HG03457 (cell line): Measurements from ENCODE around the gene POLR2M.

ENCODE experiments used
- ATAC-seq: cut with Tn5 transposase; IDR thresholded peaks from one replicate; pipeline ENCODE4 v1.9.1; 2021; ENCODE audit warnings: moderate number of reproducible peaks; ENCODE audit not compliant: unreplicated experiment

Gene POLR2M

DNA sequence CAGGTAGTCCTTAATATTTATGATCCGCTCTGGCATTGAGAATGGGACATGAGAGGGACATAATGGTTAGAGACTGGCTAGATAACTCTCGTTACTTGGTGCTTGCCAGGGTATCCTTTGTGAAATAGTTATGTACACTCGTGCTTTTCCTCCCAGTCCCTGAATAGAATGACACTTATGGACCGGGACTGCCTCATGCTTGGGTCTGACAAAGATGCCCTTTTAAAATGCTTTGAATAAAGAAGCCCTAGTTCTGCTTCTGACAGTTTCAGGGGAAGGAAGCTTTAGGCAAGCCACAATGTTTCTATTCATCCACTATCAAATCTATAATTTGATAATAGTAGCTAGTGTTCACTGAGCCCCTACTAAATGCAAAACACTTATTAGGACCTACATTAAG, 29.4 kb downstream of the POLR2M start:
- ATAC-seq: no peak

DNA sequence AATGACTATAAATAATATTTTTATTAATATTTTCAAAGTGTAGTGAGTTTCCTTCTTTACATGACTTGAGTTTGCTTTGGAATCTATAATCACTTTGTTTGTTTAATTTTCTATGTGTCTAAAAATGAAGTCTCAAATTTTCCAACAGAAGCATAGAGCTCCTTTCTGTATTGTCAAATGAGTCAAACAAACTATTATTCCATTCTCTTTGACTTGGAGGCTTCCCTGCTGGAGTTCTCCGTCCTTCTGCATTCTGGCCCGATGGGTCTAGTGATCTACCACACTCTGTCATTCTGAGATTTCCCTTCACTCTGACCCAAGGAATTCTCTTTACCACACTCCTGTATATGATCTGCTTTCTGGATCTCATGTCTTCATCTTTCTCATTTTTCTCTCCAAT, 30.1 kb downstream of the POLR2M start:
- no peak for ATAC-seq

DNA sequence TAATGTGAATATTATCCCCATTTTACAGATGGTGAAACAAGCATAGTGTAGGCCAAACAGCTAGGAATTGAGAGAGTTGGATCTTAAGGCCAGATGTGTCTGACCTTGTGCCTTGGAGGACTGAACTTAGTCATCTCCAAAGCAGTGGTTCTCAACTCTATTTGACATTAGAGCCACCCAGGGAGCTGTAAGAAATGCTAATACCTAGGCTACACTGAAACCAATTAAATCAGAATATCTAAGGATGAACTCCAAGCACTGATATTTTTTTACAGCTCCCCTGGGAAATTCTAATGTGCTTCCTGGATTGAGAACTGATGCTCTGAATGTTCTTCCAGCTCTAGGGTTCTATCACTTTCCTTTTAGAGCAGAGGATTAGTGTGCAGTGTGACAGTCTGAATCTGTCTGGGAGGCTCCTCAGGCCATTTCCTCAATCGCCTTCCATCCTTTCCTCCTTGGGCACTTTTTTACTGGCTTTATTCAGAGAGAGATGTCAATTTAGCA, 32.3 kb downstream of the POLR2M start:
- ATAC-seq: no peak

DNA sequence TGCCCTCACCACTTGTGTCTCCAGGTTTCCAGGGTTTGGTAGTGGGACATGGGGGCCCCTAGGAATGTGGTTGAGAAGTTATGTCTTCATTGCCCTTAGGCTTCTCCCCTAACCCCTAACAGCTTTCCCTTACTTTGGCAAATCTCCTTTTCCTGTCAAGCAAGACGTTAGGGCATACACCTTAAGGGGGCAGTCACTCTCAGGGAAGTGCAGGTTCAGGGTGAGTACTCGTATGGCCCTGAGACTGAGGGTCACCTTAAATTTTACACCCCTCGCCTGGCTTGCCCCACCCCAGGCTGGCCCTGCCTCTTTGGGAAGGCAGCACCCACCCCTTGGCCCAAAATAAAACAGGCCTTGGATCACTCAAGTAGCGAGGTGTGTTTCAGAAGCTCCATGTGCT, 33.5 kb downstream of the POLR2M start:
- ATAC-seq: no peak

DNA sequence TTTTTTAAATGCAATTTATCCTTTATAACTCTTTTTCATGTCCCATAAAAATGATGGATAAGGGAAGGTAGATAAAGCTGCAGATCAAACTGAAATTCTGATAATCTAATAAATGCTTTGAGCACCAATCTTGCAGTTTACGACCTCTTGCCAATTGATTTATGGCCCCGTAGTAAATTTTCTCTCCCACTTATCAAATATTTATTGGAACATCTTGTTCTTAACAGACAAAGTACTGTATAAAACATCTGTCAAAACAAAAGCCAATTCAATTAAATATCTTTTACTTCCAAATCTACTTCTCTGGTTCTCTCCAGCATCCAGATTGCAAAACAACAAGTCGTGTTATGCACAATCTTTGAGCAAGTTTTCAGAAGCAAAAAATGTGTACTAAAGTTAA, 34.6 kb downstream of the POLR2M start:
- ATAC-seq: no peak

DNA sequence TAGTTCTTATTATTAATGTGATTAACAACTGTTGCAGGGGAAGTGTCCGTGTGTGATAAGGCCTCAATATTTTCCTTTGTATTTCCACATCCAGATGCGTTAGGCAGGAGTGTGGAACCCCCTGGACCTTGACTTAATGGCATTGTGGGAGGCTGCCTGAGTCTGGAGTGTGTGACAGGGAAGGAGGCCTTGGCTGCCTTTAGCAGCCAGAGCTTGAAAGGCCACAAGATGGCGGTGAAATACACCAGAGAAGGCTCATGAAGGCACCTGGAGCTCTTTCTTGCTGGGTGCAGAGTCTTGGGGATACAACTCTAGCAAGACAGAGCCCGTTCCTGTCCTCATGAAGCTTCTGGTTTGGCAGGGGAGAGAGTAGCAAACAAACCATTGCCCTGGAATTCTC, 36.9 kb downstream of the POLR2M start:
- no peak for ATAC-seq

DNA sequence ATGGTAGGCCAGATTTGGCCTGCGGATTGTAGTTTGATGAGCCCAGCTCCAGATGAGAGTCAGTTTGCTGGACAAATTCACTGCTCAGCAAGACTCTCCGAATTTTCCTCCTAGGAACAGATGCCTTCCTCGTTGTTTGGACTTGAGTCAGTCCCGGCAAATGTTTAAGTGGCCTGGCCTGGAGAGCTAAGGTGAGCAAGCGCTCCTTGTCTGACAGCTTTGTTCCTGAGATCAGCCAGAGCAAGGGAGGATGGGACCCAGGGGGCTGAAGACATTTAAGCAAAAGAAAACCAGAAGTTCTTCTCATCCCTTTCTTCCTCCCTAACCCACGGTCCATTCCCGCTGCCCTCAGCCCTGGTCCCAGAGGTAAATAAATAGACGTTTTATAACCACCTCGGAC, 40.3 kb downstream of the POLR2M start:
- ATAC-seq: no peak

DNA sequence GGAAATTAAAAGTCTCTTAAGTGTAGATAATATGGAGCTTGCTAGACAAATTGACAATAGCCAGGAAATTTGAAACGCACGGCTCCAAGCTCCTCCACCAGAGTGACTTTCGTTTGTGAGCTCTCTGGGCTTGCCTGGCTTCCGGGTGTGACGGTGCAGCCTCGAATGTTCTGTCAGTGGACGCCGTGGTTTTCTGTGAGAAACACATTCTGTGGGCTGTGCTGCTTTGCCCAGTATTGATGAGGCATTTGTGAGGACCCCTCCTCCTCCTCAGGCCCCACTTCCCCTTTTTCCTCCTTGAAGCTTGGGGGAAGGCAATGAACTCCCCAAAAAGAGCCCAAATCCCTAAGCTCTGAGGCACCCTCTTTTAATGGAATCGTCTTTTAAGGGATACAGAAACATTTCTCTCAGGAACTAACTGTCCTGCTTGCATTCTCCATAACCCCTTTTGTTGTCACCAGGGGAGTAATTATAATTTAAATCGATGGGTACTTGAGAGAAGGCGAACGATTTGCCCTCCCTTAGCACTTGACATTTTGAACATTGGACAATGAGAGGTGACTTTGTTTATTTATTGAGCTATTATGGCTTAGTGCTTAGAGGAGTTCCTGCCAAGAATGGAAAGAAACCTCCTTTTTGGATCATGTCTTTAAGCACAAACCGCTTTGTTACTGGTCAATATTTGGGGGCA, 40.8 kb downstream of the POLR2M start:
- ATAC-seq: no peak

DNA sequence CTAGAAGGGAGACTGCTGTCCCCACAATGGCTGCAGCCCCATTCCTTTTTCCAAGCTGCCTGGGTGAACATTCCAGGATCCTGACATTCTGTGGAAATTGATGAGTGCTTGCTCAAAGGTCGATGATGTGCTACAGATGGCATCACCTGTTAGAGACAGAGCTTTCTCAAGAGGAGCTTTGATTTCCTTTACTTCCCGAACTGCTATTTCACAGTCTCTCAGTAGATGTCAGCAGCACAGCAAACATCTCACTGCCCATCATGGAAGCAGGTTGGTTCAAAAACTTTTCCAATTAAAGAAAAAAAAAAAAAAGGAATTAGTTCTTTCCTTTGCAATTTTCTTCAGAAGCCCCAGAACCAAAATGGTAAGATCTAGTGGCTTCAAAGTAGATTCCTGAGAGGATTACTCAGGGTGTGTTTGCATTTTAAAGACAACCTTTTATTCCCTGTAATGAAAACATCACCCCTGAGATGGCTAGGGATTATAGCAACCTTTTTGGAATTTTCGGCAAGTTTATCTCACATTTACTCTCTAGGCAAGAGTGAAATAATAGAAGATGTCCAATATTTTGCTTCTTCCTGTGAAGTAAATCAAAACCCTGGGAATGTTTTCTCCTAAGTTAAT, 44.8 kb downstream of the POLR2M start:
- ATAC-seq: no peak

DNA sequence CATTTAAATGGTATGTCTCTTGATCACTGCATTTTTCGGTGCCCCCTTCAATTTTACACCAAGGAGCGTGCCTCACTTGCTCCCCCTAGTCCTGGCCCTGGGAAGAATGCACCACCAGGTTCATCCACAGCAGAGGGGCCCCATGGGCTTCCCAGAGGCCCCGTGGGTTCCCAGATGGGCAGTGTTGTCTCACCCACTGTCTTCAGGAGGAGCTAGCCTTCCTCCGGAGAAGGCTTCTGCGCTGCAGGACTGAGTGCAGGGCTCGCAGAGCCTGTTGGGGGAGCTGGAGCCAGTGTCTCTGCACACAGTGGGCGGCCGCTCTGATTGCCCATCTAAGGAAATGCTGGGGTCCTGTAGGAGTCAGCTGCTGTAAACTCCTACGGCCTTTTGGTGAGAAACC, 45.9 kb downstream of the POLR2M start:
- ATAC-seq: no peak

DNA sequence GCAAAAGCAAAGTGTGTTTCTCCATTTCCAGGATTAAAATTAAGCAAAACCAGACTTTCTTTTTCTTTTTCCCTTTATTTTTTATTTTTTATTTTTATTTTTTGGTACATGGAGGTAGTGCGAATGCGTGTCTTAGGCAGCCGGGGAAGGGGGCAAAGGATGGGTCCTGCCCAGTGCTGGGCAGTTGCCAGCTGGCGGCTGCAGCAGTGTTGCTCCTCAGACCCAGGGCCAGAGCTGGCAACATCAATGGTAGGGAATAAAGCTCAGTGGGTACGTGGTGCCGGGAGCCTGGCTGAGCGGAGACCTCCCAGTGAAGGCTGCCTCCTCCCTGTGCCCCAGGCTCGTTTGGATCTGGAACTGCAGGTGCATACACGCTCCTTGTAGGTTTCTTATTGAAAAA, 46.3 kb downstream of the POLR2M start:
- no peak for ATAC-seq

DNA sequence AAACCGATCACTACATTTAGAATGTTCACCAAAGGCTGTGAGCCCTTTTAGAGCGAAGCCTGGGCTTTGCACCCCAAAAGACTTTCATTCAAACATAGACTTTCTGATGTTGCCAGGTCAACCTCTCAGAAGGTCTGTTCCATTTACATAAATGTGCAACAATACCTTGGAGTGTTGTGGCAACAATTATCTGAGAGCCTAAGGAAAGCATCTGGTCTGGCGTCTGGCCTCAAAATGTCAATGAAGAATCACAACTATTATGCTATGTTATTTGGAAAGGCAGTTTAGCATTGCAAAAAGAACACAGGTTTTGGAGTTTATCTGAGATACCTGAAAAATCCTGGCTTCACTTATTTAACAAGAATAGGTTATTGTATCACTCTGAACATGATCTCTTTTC, 50.0 kb downstream of the POLR2M start:
- no peak for ATAC-seq

DNA sequence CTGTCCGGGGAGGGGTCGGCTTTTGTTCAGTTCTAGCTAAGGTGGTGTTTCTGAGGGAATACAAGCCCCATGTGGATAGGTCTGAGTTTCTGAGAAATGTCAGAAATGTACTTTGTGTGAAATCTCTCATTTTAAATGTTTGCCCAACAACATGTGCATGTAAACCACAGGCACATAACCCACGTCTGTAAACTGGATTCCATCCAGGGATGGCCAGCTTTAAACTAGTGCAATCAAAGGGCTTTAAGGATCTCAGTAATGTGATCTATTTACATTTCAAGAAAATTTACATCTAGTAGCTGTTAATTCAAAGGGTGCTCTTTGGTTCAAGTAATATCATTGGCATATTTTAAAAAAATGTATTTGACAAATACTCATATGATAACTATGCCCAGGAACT, 52.0 kb downstream of the POLR2M start:
- no peak for ATAC-seq

DNA sequence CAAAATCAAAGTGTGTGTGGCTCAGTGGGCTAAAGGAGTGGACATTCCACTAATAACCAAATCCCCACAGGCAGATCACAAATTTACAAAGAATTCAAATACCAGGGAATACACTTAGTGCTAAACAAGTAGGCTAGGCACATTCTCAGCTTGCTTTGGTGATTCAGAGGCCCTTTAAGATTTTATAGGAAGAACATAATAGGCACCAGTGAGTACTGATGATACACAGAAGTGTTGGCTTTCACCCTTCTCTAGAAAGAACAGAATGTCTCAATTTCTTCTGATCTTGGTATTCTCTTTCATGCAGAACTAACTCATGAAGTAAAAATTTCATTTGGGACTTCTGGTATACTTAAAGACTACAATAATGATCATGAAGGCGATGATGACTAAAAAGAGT, 55.0 kb downstream of the POLR2M start:
- no peak for ATAC-seq

DNA sequence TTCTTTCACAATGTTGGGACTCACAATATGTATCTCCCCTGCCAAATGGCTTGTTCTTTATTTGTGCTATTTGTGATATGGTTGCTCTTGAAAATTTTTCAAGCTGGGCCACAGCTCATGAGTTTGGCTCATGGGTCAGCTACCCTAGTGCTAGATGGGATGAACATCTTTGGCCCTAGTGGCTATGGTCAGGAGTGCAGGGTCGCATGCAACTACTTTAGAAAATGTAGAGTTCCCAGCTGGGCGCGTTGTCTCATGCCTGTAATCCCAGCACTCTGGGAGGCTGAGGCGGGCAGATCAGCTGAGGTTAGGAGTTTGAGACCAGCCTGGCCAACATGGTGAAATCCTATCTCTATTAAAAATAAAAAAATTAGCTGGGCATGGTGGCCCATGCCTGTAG, 55.8 kb downstream of the POLR2M start:
- no peak for ATAC-seq

DNA sequence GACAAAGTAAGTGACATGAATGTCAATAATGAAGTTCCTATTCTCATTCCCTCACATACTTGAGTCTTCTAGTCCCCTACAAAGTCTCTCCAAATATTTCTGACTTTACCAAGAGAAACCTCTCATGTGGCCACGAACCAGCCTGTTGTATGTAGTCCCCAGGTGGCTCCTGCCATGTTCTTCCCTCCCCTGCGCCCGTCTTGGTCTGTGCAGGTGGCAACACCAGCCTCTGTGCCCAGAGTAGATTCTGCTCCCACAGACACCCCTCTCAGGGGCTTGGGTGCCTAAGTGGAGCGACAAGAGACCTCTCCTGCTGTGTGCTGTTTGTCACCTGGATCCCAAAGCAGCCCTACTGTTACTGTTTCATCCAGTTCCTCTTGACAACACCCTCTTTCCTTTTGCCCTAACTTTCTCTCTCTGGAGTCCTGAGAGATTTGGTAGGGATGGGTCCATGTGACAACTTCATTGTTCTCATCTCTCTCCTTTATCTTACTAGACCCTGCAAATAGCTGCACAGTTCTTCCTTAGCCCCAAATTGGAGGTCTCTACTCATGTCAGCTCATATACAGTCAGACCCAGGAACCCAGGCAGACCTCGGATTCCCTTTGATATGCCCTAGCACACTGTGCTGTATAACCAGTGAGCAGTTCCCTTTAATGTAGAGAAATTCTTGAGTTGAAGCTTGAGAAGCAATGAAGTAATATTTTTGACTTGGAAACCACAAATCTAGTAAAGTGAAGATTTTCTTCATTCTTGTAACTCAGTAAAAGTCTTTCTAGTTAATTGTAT, 56.9 kb downstream of the POLR2M start:
- ATAC-seq: no peak
